ENCODE data around the gene SLC6A20. TPM values are rescaled to one million over a fixed set of nuclear protein-coding genes. Genes with fewer than 3 reads are reported as not detected.
A peak's percentile ranks its signal among the peaks of the same experiment; 100 is the strongest.

The SLC6A20 gene
- polyA plus RNA-seq (ENCODE audit: insufficient read length in 4 of 4) = under 1 TPM; 0.03 to 0.15 (median 0.08) TPM

- no peak for DNase-seq (ENCODE audit: low read depth in 4 of 4, low spot score in 3 of 4)
Measured at GRCh38 chr3:45795882-45796765, at the start of gene SLC6A20. Gene SLC6A20 (minus strand): TSS chr3:45796536. CDS start chr3:45796419, 117 bp downstream.

GRCh38 chr3:45844616-45845015 lies 48.3 kb upstream of the SLC6A20 start:
- DNase-seq (ENCODE audit: low read depth in 4 of 4, low spot score in 3 of 4) = no peak

GRCh38 chr3:45842851-45843625 lies 46.7 kb upstream of the SLC6A20 start:
- DNase-seq (ENCODE audit: low read depth in 4 of 4, low spot score in 3 of 4) = no peak

GRCh38 chr3:45841757-45842491 lies 45.6 kb upstream of the SLC6A20 start, which contains the start of gene LZTFL1:
Gene LZTFL1 (minus strand): TSS chr3:45842119. CDS start chr3:45841991, 128 bp downstream.
- peak; percentile 87 to 95 (median 92) for DNase-seq (ENCODE audit: low read depth in 4 of 4, low spot score in 3 of 4)

- DNase-seq (ENCODE audit: low read depth in 4 of 4, low spot score in 3 of 4) = peak in 1 of 4 donors; percentile 2
Measured at GRCh38 chr3:45841420-45841756, 45.1 kb upstream of the SLC6A20 start.

- no peak for DNase-seq (ENCODE audit: low read depth in 4 of 4, low spot score in 3 of 4)
Measured at GRCh38 chr3:45838466-45838865, 42.1 kb upstream of the SLC6A20 start.

GRCh38 chr3:45832699-45833098 lies 36.4 kb upstream of the SLC6A20 start:
- no peak for DNase-seq (ENCODE audit: low read depth in 4 of 4, low spot score in 3 of 4)

- no peak for DNase-seq (ENCODE audit: low read depth in 4 of 4, low spot score in 3 of 4)
Measured at GRCh38 chr3:45830121-45830520, 33.8 kb upstream of the SLC6A20 start.

GRCh38 chr3:45826908-45827307 lies 30.6 kb upstream of the SLC6A20 start:
- no peak for DNase-seq (ENCODE audit: low read depth in 4 of 4, low spot score in 3 of 4)

- DNase-seq (ENCODE audit: low read depth in 4 of 4, low spot score in 3 of 4) = no peak
Measured at GRCh38 chr3:45826321-45826720, 30.0 kb upstream of the SLC6A20 start.

GRCh38 chr3:45821127-45821526 lies 24.8 kb upstream of the SLC6A20 start:
- no peak for DNase-seq (ENCODE audit: low read depth in 4 of 4, low spot score in 3 of 4)

GRCh38 chr3:45819543-45819942 lies 23.2 kb upstream of the SLC6A20 start:
- no peak for DNase-seq (ENCODE audit: low read depth in 4 of 4, low spot score in 3 of 4)

GRCh38 chr3:45817831-45818522 lies 21.6 kb upstream of the SLC6A20 start:
- no peak for DNase-seq (ENCODE audit: low read depth in 4 of 4, low spot score in 3 of 4)

GRCh38 chr3:45816544-45816943 lies 20.2 kb upstream of the SLC6A20 start:
- no peak for DNase-seq (ENCODE audit: low read depth in 4 of 4, low spot score in 3 of 4)

GRCh38 chr3:45814322-45814721 lies 18.0 kb upstream of the SLC6A20 start:
- DNase-seq (ENCODE audit: low read depth in 4 of 4, low spot score in 3 of 4) = no peak

- DNase-seq (ENCODE audit: low read depth in 4 of 4, low spot score in 3 of 4) = no peak
Measured at GRCh38 chr3:45807681-45808540, 11.6 kb upstream of the SLC6A20 start.

GRCh38 chr3:45807133-45807532 lies 10.8 kb upstream of the SLC6A20 start:
- DNase-seq (ENCODE audit: low read depth in 4 of 4, low spot score in 3 of 4) = no peak

GRCh38 chr3:45806072-45806471 lies 9.7 kb upstream of the SLC6A20 start:
- no peak for DNase-seq (ENCODE audit: low read depth in 4 of 4, low spot score in 3 of 4)

GRCh38 chr3:45803252-45803935 lies 7.1 kb upstream of the SLC6A20 start:
- DNase-seq (ENCODE audit: low read depth in 4 of 4, low spot score in 3 of 4) = no peak

All from left renal pelvis (tissue), 4 donors.